ENCODE data around the gene KRTAP5-8.
"Not testable (repeated sequence)": the region's sequence is repeated elsewhere in the genome, so short reads cannot be mapped to it uniquely, and the experiment has no call there.

The KRTAP5-8 gene

GRCh38 chr11:71518506-71519471 is 19.0 kb upstream of the KRTAP5-8 start:
- DNase-seq = no peak

- DNase-seq = no peak
Observed at GRCh38 chr11:71519546-71519945, 18.3 kb upstream of the KRTAP5-8 start.

GRCh38 chr11:71525188-71525937 is 12.5 kb upstream of the KRTAP5-8 start:
- DNase-seq = no peak

GRCh38 chr11:71525938-71526495 is 11.8 kb upstream of the KRTAP5-8 start:
- DNase-seq = no peak

- DNase-seq = not testable (repeated sequence)
Observed at GRCh38 chr11:71526796-71527575, 10.8 kb upstream of the KRTAP5-8 start, which contains the start of gene KRTAP5-7. KRTAP5-7 (plus strand) TSS chr11:71527267; CDS start chr11:71527301, 34 bp downstream.

GRCh38 chr11:71527576-71528210 is 10.1 kb upstream of the KRTAP5-8 start:
- DNase-seq = no peak

- no peak for DNase-seq
Observed at GRCh38 chr11:71530602-71531001, 7.2 kb upstream of the KRTAP5-8 start.

GRCh38 chr11:71532036-71532610 is 5.7 kb upstream of the KRTAP5-8 start:
- no peak for DNase-seq

- not testable (repeated sequence) for DNase-seq
Observed at GRCh38 chr11:71534711-71535608, 2.9 kb upstream of the KRTAP5-8 start.

- DNase-seq = no peak
Observed at GRCh38 chr11:71535825-71536224, 2.0 kb upstream of the KRTAP5-8 start.

- no peak for DNase-seq
Observed at GRCh38 chr11:71537537-71537936, 288 bp upstream of the KRTAP5-8 start.

- DNase-seq = no peak
Observed at GRCh38 chr11:71538666-71538990, 803 bp downstream of the KRTAP5-8 start.

- no peak for DNase-seq
Observed at GRCh38 chr11:71539017-71539416, 1.2 kb downstream of the KRTAP5-8 start.

- not testable (repeated sequence) for DNase-seq
Observed at GRCh38 chr11:71539971-71540370, 2.1 kb downstream of the KRTAP5-8 start.

- not testable (repeated sequence) for DNase-seq
Observed at GRCh38 chr11:71540521-71541304, 2.9 kb downstream of the KRTAP5-8 start.

- DNase-seq = no peak
Observed at GRCh38 chr11:71542382-71542781, 4.6 kb downstream of the KRTAP5-8 start.

GRCh38 chr11:71542879-71543777 is 5.3 kb downstream of the KRTAP5-8 start:
- no peak for DNase-seq

GRCh38 chr11:71543866-71544265 is 6.0 kb downstream of the KRTAP5-8 start:
- no peak for DNase-seq
